DMS79 treated with DMSO at 0.1 percent for 48 hours (cell line): ENCODE data around the gene CLASP2.
A peak's percentile ranks its signal among the peaks of the same experiment; 100 is the strongest.
"Not testable (repeated sequence)": the region's sequence is repeated elsewhere in the genome, so short reads cannot be mapped to it uniquely, and the experiment has no call there.

ENCODE experiments used
- DNase-seq: peaks from one replicate; lab custom pipeline; 2025; lab: John Stamatoyannopoulos, UW

CLASP2 gene

DNA sequence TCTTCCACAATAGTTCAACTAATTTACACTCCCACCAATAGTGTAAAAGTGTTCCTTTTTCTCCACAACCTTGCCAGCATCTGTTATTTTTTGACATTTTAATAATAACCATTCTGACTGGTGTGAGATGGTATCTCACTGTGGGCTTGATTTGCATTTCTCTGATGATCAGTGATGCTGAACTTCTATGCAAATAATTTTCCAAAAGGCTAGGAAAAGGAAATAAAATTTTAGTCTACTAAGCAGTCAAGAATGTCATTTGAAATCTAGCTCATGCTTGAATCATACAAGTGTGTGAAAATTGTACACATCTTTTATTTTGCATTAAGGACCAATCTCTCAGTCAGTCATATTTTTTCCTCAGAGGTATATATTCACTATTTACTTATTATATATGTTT, 176.1 kb downstream of the CLASP2 start:
- DNase-seq: no peak

DNA sequence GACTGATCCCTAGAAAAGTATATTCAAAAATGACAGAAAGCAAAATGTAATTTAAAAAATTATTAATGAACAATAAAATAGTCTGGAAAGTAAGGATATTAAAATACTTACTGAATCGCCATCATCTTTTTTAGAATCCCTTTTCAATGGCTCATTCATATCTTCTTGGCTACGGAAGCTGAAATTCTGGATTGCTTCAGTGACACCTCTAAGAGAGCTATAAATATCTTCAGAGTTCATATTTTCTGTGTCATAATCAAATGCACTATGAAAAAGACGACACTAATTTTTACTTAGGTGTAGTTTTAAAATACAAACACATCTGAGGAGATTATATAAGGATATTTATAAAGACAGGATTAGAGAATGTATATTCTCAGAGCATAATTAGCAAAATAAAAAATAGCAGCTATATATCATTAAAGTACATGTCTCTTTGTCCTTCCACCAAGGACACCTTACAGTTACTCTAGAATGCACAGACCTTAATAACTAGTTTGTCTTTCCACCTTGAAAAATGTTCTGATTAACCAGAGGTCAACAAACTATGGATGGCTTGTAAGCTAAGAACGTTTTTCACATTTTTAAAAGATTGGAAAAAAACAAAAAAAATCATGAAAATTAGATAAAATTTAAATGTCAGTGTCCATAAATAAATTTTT, 179.2 kb downstream of the CLASP2 start:
- no peak for DNase-seq

- DNase-seq: no peak
Measured at GRCh38 chr3:33537133-33537532, 180.9 kb downstream of the CLASP2 start.

GRCh38 chr3:33526787-33527186, 191.3 kb downstream of the CLASP2 start:
- DNase-seq: no peak

GRCh38 chr3:33525232-33525631, 192.8 kb downstream of the CLASP2 start:
- DNase-seq: no peak

- DNase-seq: no peak
Measured at GRCh38 chr3:33523093-33523667, 194.9 kb downstream of the CLASP2 start.

- DNase-seq: no peak
Measured at GRCh38 chr3:33521736-33522135, 196.3 kb downstream of the CLASP2 start.

DNA sequence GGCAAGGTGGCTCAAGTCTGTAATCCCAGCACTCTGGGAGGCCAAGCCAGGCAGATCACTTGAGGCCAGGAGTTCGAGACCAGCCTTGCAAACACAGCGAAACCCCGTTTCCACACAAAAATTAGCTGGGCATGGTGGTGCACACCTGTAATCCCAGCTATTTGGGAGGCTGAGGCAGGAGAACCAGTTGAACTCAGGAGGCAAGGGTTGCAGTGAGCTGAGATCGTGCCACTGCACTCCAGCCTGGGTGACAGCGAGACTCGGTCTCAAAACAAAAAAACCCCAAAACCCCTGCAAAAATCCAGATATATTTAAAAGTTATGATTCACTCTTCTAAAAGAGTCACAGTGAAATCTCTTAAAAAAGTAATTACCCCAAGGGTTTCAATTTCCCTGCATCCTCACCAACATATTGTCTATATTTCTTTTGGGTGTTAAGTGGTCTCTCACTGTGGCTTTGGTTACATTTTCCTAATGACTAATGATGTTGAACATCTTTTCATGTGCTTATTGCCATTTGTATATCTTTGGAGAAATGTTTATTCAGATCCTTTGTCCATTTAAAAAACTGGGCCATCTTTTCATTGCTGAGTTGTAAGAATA, 204.7 kb downstream of the CLASP2 start:
- no peak for DNase-seq

DNA sequence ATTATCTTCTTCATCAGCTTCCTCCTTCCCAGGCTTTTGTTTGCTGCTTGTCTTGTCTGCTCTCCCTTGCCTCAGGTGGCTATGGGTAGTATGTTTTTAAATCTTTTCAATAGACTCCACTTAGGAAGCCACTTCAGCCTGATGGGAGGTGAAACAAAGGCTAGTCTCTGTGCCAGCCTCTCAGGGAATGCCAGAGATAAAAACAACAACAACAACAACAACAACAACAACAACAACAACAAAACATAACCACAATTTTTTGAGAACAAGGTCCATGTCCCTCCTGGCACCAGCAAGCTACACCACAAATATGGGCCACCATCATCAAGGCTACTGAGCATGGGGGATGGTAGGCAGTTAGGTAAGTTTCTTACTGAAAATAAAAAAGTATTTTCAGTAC, 213.0 kb downstream of the CLASP2 start:
- DNase-seq: no peak

- no peak for DNase-seq
Measured at GRCh38 chr3:33496449-33496848, 221.6 kb downstream of the CLASP2 start.

DNA sequence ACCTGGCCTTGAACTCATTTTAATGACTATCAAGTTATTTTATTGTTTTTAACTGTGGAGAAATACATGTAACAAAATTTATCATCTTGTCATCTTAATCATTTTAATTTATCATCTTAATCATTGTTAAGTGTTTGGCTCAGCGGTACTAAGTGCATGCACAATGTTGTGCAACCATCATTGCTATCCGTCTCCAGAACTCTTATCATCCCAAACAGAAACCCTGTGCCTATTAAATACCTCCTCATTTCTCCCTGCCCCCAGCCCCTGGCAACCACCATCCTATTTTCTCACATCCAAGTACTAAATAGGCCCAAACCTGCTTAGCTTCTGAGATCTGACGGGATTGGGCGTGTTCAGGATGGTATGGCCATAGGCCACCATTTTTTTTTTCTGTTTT, 226.3 kb downstream of the CLASP2 start:
- no peak for DNase-seq

GRCh38 chr3:33490641-33491241, 227.3 kb downstream of the CLASP2 start:
- DNase-seq: peak; percentile 16

GRCh38 chr3:33488683-33489082, 229.4 kb downstream of the CLASP2 start:
- no peak for DNase-seq

DNA sequence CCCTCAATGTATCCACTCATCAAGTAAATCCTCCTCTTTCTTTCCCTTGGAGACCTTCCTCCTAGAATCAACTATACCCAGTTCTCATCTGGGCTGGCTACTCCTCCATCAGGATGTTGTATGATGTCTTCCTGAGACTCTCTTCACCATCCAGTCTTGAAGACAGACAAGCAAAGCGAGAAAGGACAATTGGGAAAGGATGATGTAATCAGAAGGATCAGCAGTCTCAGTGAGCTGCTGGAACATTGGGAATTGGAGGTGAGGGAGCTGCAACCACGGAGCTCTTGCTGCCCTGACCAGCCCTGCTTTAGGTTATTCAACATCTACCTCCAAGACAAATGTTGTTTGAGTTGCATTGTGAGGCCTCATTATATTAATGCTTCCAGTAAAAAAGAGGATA, 229.8 kb downstream of the CLASP2 start:
- no peak for DNase-seq

GRCh38 chr3:33482111-33482521, 235.9 kb downstream of the CLASP2 start:
- peak; percentile 53 for DNase-seq

DNA sequence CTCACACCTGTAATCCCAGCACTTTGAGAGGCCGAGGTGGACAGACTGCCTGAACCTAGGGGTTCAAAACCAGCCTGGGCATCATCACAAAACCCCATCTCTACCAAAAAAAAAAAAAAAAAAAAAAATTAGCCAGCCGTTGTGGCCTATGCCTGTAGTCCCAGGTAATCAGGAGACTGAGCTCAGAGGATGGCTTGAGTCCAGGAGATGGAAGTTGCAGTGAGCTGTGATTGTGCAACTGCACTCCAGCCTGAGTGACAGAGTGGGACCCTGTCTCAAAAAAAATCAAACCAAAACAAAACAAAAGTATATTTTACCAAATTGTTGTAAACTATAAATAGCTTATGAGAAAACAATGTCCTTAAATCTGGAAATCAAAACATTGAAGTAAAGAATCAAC, 243.2 kb downstream of the CLASP2 start:
- DNase-seq: no peak

DNA sequence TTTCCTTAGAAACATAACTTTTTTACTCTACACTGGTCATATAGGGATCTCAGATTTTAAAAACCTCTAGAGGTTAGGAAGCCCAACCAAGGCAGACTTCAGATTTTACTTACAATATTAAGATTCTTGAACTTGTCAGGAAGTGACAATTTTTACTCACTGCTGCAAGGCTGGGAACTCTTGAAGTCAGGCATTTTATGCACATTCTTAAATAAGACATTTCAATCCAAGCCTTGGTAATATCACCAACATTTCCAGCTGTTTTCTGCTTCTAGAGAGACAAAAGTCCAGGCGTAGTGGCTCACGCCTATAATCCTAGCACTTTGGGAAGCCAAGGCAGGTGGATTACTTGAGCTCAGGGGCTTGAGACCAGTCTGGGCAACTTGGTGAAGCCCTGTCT, 244.2 kb downstream of the CLASP2 start:
- no peak for DNase-seq

GRCh38 chr3:33467786-33468185, 250.3 kb downstream of the CLASP2 start:
- no peak for DNase-seq

DNA sequence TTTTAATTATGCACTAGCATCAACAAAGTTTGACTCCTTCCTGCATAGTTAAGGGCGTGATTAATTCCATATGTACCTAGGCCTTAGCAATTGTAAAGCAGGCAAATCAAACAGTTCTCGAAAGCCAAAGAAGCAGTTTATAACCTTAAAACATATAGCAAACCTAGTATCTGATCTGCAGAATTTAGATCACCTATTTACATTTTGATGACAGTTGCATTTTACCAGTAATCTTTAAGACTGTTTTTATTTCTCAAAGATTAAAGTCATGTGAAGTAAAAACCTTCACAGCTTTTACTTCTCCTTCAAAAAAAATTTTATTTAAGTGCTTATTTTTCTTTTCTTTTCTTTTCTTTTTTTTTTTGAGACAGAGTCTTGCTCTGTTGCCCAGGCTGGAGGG, 257.0 kb downstream of the CLASP2 start:
- DNase-seq: no peak

- DNase-seq: not testable (repeated sequence)
Measured at GRCh38 chr3:33459577-33459976, 258.5 kb downstream of the CLASP2 start.

- no peak for DNase-seq
Measured at GRCh38 chr3:33458446-33458845, 259.6 kb downstream of the CLASP2 start.

- DNase-seq: no peak
Measured at GRCh38 chr3:33456756-33457155, 261.3 kb downstream of the CLASP2 start.

- DNase-seq: no peak
Measured at GRCh38 chr3:33453331-33453761, 264.7 kb downstream of the CLASP2 start.
